ENCODE measurements around the gene BAHCC1.

Gene BAHCC1

GRCh38 chr17:81444610-81445339, 49.5 kb downstream of the BAHCC1 start:
- no peak overlapping the region for H3K9ac ChIP-seq
- no peaks in the 10 kb centered on the region for H4K20me1 ChIP-seq (ENCODE audit: insufficient read depth)
- no peak overlapping the region for H3K4me3 ChIP-seq (IDR thresholded peaks at IDR 0.05; ENCODE audit: insufficient read depth, low read depth, low read length)
- H3K27ac ChIP-seq: no peak overlapping the region
- H3K4me2 ChIP-seq: no peak overlapping the region
- no peaks in the 10 kb centered on the region for H3K79me2 ChIP-seq (ENCODE audit: insufficient read depth, low read depth)
- no peak for TF ChIP-seq CTCF (conservative IDR thresholded peaks at IDR 0.05; ENCODE audit: low read depth, low read length)
- no peak overlapping the region for H2AFZ ChIP-seq (ENCODE audit: low read depth)
- H3K36me3 ChIP-seq (ENCODE audit: insufficient read depth): no peaks in the 10 kb centered on the region
- H3K27me3 ChIP-seq (ENCODE audit: insufficient read depth, low read depth): peaks cover 99% of the 10 kb centered on the region
- no peaks in the 10 kb centered on the region for H3K4me1 ChIP-seq (ENCODE audit: low read depth, poor library complexity, severe bottlenecking)

GRCh38 chr17:81445642-81446503, 50.6 kb downstream of the BAHCC1 start:
- no peak for TF ChIP-seq CTCF (conservative IDR thresholded peaks at IDR 0.05; ENCODE audit: low read depth, low read length)
- Histone ChIP-seq H4K20me1 (ENCODE audit: insufficient read depth) (no peaks in the 10 kb centered on the region), H3K36me3 (ENCODE audit: insufficient read depth) (no peaks in the 10 kb centered on the region), H3K4me1 (ENCODE audit: low read depth, poor library complexity, severe bottlenecking) (no peaks in the 10 kb centered on the region), H3K4me3 (IDR thresholded peaks at IDR 0.05; ENCODE audit: insufficient read depth, low read depth, low read length) (no peak overlapping the region), H2AFZ (ENCODE audit: low read depth) (no peak overlapping the region), H3K27me3 (ENCODE audit: insufficient read depth, low read depth) (peaks cover 99% of the 10 kb centered on the region), H3K4me2 (no peak overlapping the region), H3K79me2 (ENCODE audit: insufficient read depth, low read depth) (no peaks in the 10 kb centered on the region), H3K27ac (no peak overlapping the region), H3K9ac (no peak overlapping the region)

GRCh38 chr17:81447331-81447933, 52.2 kb downstream of the BAHCC1 start:
- no peak overlapping the region for H3K4me3 ChIP-seq (IDR thresholded peaks at IDR 0.05; ENCODE audit: insufficient read depth, low read depth, low read length)
- H3K9ac ChIP-seq: no peak overlapping the region
- no peaks in the 10 kb centered on the region for H3K4me1 ChIP-seq (ENCODE audit: low read depth, poor library complexity, severe bottlenecking)
- H3K36me3 ChIP-seq (ENCODE audit: insufficient read depth): no peaks in the 10 kb centered on the region
- H4K20me1 ChIP-seq (ENCODE audit: insufficient read depth): no peaks in the 10 kb centered on the region
- no peaks in the 10 kb centered on the region for H3K79me2 ChIP-seq (ENCODE audit: insufficient read depth, low read depth)
- H3K4me2 ChIP-seq: no peak overlapping the region
- H3K27me3 ChIP-seq (ENCODE audit: insufficient read depth, low read depth): peaks cover 99% of the 10 kb centered on the region
- TF ChIP-seq CTCF (conservative IDR thresholded peaks at IDR 0.05; ENCODE audit: low read depth, low read length): no peak
- no peak overlapping the region for H2AFZ ChIP-seq (ENCODE audit: low read depth)
- H3K27ac ChIP-seq: no peak overlapping the region

- TF ChIP-seq CTCF (conservative IDR thresholded peaks at IDR 0.05; ENCODE audit: low read depth, low read length): no peak
- H3K79me2 ChIP-seq (ENCODE audit: insufficient read depth, low read depth): no peaks in the 10 kb centered on the region
- H3K4me1 ChIP-seq (ENCODE audit: low read depth, poor library complexity, severe bottlenecking): no peaks in the 10 kb centered on the region
- no peak overlapping the region for H2AFZ ChIP-seq (ENCODE audit: low read depth)
- peaks cover 99% of the 10 kb centered on the region for H3K27me3 ChIP-seq (ENCODE audit: insufficient read depth, low read depth)
- no peak overlapping the region for H3K4me2 ChIP-seq
- no peaks in the 10 kb centered on the region for H3K36me3 ChIP-seq (ENCODE audit: insufficient read depth)
- H3K27ac ChIP-seq: no peak overlapping the region
- no peak overlapping the region for H3K9ac ChIP-seq
- H3K4me3 ChIP-seq (IDR thresholded peaks at IDR 0.05; ENCODE audit: insufficient read depth, low read depth, low read length): no peak overlapping the region
- no peaks in the 10 kb centered on the region for H4K20me1 ChIP-seq (ENCODE audit: insufficient read depth)
These were observed 53.2 kb downstream of the BAHCC1 start for GRCh38 chr17:81448442-81448841.
